Mesothelial cell of epicardium (in vitro differentiated cells): ENCODE results near the gene LY6G5C. TPM values are rescaled to one million over a fixed set of nuclear protein-coding genes. Genes with fewer than 3 reads are reported as not detected.

Experiments
- DNase-seq, 2 experiments: peaks; one replicate each; pipeline ENCODE4 v3.0.0; 2021; ENCODE audit warnings: low spot score in 2 of 2; ENCODE audit not compliant: unreplicated experiment in 2 of 2
- H3K27ac Mint-ChIP-seq: 2 replicates; pipeline ENCODE4 v1.8.0; 2021; ENCODE audit warnings: mixed read lengths
- H3K27me3 Mint-ChIP-seq: 2 replicates; pipeline ENCODE4 v1.8.0; 2021; ENCODE audit warnings: low read depth, mixed read lengths
- H3K36me3 Mint-ChIP-seq: 2 replicates; pipeline ENCODE4 v1.8.0; 2021; ENCODE audit warnings: mixed read lengths
- H3K4me1 Mint-ChIP-seq: 2 replicates; pipeline ENCODE4 v1.8.0; 2021; ENCODE audit warnings: mixed read lengths
- H3K4me3 Mint-ChIP-seq: 2 replicates; pipeline ENCODE4 v1.8.0; 2021; ENCODE audit warnings: mild to moderate bottlenecking, moderate library complexity, mixed read lengths
- H3K9me3 Mint-ChIP-seq: 2 replicates; pipeline ENCODE4 v1.8.0; 2021; ENCODE audit warnings: mixed read lengths
- CTCF ChIP-seq: fragments of 200-600 bp; sonication (generic); IDR thresholded peaks from one replicate; pipeline ENCODE4 v1.5.0; 2021; ENCODE audit warnings: antibody characterized with exemption; ENCODE audit not compliant: unreplicated experiment
- total RNA-seq: library from RNA; stranded (reverse); gene quantifications from 3 replicates; pipeline ENCODE4 v1.2.1, GENCODE V29; 2021

The LY6G5C gene
- total RNA-seq, 1 donor from 2014 or later, result 1.5 TPM

GRCh38 chr6:31634969-31635575 lies 45.8 kb downstream of the LY6G5C start:
- Mint-ChIP-seq H3K36me3 (peaks cover 37% of the 10 kb centered on the region), H3K4me3 (no peak overlapping the region)

GRCh38 chr6:31634131-31634530 lies 46.7 kb downstream of the LY6G5C start:
- H3K27ac Mint-ChIP-seq, result peak overlapping the region; percentile 48
- no peak overlapping the region for H3K4me3 Mint-ChIP-seq
- no peak for TF ChIP-seq CTCF
- no peak for DNase-seq
- peaks cover 39% of the 10 kb centered on the region for H3K36me3 Mint-ChIP-seq
- no peaks in the 10 kb centered on the region for H3K27me3 Mint-ChIP-seq
- H3K9me3 Mint-ChIP-seq, result no peaks in the 10 kb centered on the region
- no peaks in the 10 kb centered on the region for H3K4me1 Mint-ChIP-seq

More at GRCh38 chr6:31634969-31635575, 45.8 kb downstream of the LY6G5C start:
- DNase-seq, result no peak
- Mint-ChIP-seq H3K27me3 (no peaks in the 10 kb centered on the region), H3K4me1 (no peaks in the 10 kb centered on the region), H3K27ac (peak overlapping the region; percentile 50), H3K9me3 (no peaks in the 10 kb centered on the region)
- no peak for TF ChIP-seq CTCF

GRCh38 chr6:31633447-31633846 lies 47.4 kb downstream of the LY6G5C start:
- Mint-ChIP-seq H3K4me1 (no peaks in the 10 kb centered on the region), H3K4me3 (no peak overlapping the region), H3K36me3 (peaks cover 36% of the 10 kb centered on the region), H3K27ac (no peak overlapping the region), H3K27me3 (no peaks in the 10 kb centered on the region), H3K9me3 (no peaks in the 10 kb centered on the region)
- DNase-seq, result no peak
- TF ChIP-seq CTCF, result no peak

GRCh38 chr6:31632279-31632946 lies 48.5 kb downstream of the LY6G5C start:
- Mint-ChIP-seq H3K36me3 (peaks cover 44% of the 10 kb centered on the region), H3K4me3 (no peak overlapping the region), H3K27ac (peak overlapping the region; percentile 21), H3K4me1 (no peaks in the 10 kb centered on the region), H3K9me3 (no peaks in the 10 kb centered on the region), H3K27me3 (no peaks in the 10 kb centered on the region)
- TF ChIP-seq CTCF, result no peak
- DNase-seq, result no peak

- Mint-ChIP-seq H3K27ac (peak overlapping the region; percentile 21), H3K9me3 (no peaks in the 10 kb centered on the region), H3K4me1 (no peaks in the 10 kb centered on the region), H3K36me3 (peaks cover 48% of the 10 kb centered on the region), H3K27me3 (no peaks in the 10 kb centered on the region), H3K4me3 (no peak overlapping the region)
- DNase-seq, result no peak
- TF ChIP-seq CTCF, result no peak
Measured at GRCh38 chr6:31631681-31632278, 49.1 kb downstream of the LY6G5C start.
